GM23338 (cell line): ENCODE measurements around the gene DCPS. TPM values are rescaled to one million over a fixed set of nuclear protein-coding genes. Genes with fewer than 3 reads are reported as not detected.

Experiments
- ATAC-seq: fragments of 200-7000 bp; cut with Tn5 transposase; 3 replicates; pipeline ENCODE4 v1.9.1; 2020
- DNase-seq: peaks from one replicate; pipeline ENCODE4 v3.0.0-alpha.2; 2015; ENCODE audit warnings: low spot score
- H2AFZ ChIP-seq: fragments of 200-600 bp; sonication (generic); 2 replicates; pipeline ENCODE4 v1.8.0; 2016; ENCODE audit warnings: antibody characterized with exemption, mild to moderate bottlenecking, moderate library complexity
- H3F3A ChIP-seq: fragments of 200-600 bp; sonication (generic); replicated peaks from 2 replicates; pipeline ENCODE4 v1.8.0; 2017; ENCODE audit warnings: antibody characterized with exemption, mixed run types, low read depth
- H3K27ac ChIP-seq: fragments of 200-600 bp; sonication (generic); 2 replicates; pipeline ENCODE4 v1.6.1; 2016; ENCODE audit warnings: low read depth
- H3K27me3 ChIP-seq: fragments of 200-600 bp; sonication (generic); 2 replicates; pipeline ENCODE4 v1.8.0; 2016; ENCODE audit warnings: mild to moderate bottlenecking, mixed run types, moderate library complexity; ENCODE audit not compliant: insufficient read depth
- H3K36me3 ChIP-seq: fragments of 200-600 bp; sonication (generic); 2 replicates; pipeline ENCODE4 v1.8.0; 2016; ENCODE audit warnings: mild to moderate bottlenecking; ENCODE audit not compliant: insufficient read depth
- H3K4me1 ChIP-seq: fragments of 200-600 bp; sonication (generic); 2 replicates; pipeline ENCODE4 v1.8.0; 2016; ENCODE audit warnings: mild to moderate bottlenecking, moderate library complexity; ENCODE audit not compliant: insufficient read depth
- H3K4me2 ChIP-seq: fragments of 200-600 bp; sonication (generic); 2 replicates; pipeline ENCODE4 v1.7.1; 2017; ENCODE audit warnings: mixed run types
- H3K4me3 ChIP-seq: fragments of 200-600 bp; sonication (generic); 2 replicates; pipeline ENCODE4 v1.6.1; 2016; ENCODE audit warnings: mixed run types
- H3K79me2 ChIP-seq: fragments of 200-600 bp; sonication (generic); replicated peaks from 2 replicates; pipeline ENCODE4 v1.8.0; 2017; ENCODE audit warnings: mild to moderate bottlenecking; ENCODE audit not compliant: insufficient read depth
- H3K9me2 ChIP-seq: fragments of 200-600 bp; sonication (generic); 2 replicates; pipeline ENCODE4 v1.8.0; 2017; ENCODE audit not compliant: insufficient read depth
- H4K20me1 ChIP-seq: fragments of 200-600 bp; sonication (generic); replicated peaks from 2 replicates; pipeline ENCODE4 v1.8.0; 2017; ENCODE audit warnings: mild to moderate bottlenecking; ENCODE audit not compliant: insufficient read depth
- H3K27ac Mint-ChIP-seq: 2 replicates; pipeline ENCODE4 v1.8.0; 2020; ENCODE audit warnings: inconsistent platforms, mild to moderate bottlenecking, moderate library complexity, mixed read lengths
- H3K27me3 Mint-ChIP-seq: 3 replicates; pipeline ENCODE4 v1.8.0; 2022; ENCODE audit warnings: low read depth, mild to moderate bottlenecking, moderate library complexity, mixed read lengths, inconsistent platforms; ENCODE audit not compliant: insufficient read depth, poor library complexity
- H3K36me3 Mint-ChIP-seq: 3 replicates; pipeline ENCODE4 v1.8.0; 2021; ENCODE audit warnings: low read depth, mild to moderate bottlenecking, inconsistent platforms, moderate library complexity, mixed read lengths
- H3K4me1 Mint-ChIP-seq: 3 replicates; pipeline ENCODE4 v1.8.0; 2020; ENCODE audit warnings: mild to moderate bottlenecking, inconsistent platforms, mixed read lengths
- H3K4me3 Mint-ChIP-seq: 3 replicates; pipeline ENCODE4 v1.8.0; 2021; ENCODE audit warnings: moderate library complexity, mild to moderate bottlenecking, inconsistent platforms, mixed read lengths
- H3K9me3 Mint-ChIP-seq: 3 replicates; pipeline ENCODE4 v1.8.0; 2020; ENCODE audit warnings: moderate library complexity, mild to moderate bottlenecking, inconsistent platforms, mixed read lengths
- ETS1 ChIP-seq: IDR thresholded peaks from 2 replicates; pipeline ENCODE4 v1.6.1; 2016; ENCODE audit warnings: antibody characterized with exemption
- EZH2 ChIP-seq: fragments of 200-600 bp; sonication (generic); IDR thresholded peaks from one replicate; pipeline ENCODE4 v1.8.0; 2017; ENCODE audit warnings: antibody characterized with exemption, mild to moderate bottlenecking, low read depth; ENCODE audit not compliant: unreplicated experiment
- NANOG ChIP-seq: IDR thresholded peaks from 2 replicates; pipeline ENCODE4 v1.6.1; 2016; ENCODE audit warnings: antibody characterized with exemption, borderline replicate concordance
- POLR2AphosphoS5 ChIP-seq: IDR thresholded peaks from 2 replicates; pipeline ENCODE4 v1.6.1; 2016; ENCODE audit warnings: antibody characterized with exemption, low read depth
- REST ChIP-seq: IDR thresholded peaks from one replicate; pipeline ENCODE4 v1.6.1; 2018; ENCODE audit warnings: antibody characterized with exemption; ENCODE audit not compliant: unreplicated experiment
- STAT1 ChIP-seq: IDR thresholded peaks from one replicate; pipeline ENCODE4 v1.6.1; 2016; ENCODE audit warnings: antibody characterized with exemption; ENCODE audit not compliant: unreplicated experiment
- ZNF114 ChIP-seq: fragments of 250-450 bp; sonication (Bioruptor Pico); IDR thresholded peaks from 2 replicates; pipeline ENCODE4 v1.5.0; 2020; ENCODE audit warnings: mild to moderate bottlenecking, moderate library complexity
- polyA plus RNA-seq: library from polyadenylated mRNA; unstranded; fragments of >200 nt; fragmentation: Nextera tagmentation; extraction: Ambion mirVana; gene quantifications from 2 replicates; pipeline ENCODE4 v1.2.1, GENCODE V29; 2016
- total RNA-seq: library from RNA; depleted of rRNA; stranded (reverse); fragments of >200 nt; shearing (Covaris generic); gene quantifications from 2 replicates; pipeline ENCODE4 v1.2.3, GENCODE V29; 2014

Gene DCPS
- total and polyA plus RNA-seq, 2 experiments from 2014 or later: 26.8 to 46.4 TPM

DNA sequence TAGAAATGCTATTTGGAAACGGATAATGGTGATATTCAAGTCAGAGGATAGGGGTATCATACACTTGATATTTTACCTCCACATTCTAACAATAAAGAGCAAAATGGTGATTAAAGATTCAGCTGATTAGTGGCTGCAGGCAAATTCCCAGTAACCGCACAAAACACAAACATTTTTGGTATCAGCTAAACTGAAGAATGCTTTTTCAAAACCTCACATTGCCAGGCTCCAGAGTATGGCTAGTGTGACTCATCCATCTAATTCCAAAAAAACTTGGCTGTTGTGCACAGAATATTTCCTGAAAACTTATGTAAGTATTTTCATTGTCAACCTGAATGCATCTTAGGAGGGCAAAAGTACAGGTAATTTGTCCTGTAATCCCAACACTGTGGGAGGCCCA lies 46.1 kb upstream of the DCPS start (continued):
- TF ChIP-seq REST (no peak), ETS1 (no peak), STAT1 (no peak)

- no peaks in the 10 kb centered on the region for H3K9me3 Mint-ChIP-seq
- Histone ChIP-seq H3K27ac (no peak overlapping the region), H3K36me3 (peaks cover 55% of the 10 kb centered on the region), H3K4me2 (no peak overlapping the region), H3K4me1 (peaks cover 1% of the 10 kb centered on the region; the same call in 1 of the 2 replicates), H3K79me2 (peaks cover 6% of the 10 kb centered on the region), H4K20me1 (0 out of 2 replicates have a peak, but pooled peaks cover 11% of the 10 kb centered on the region), H3F3A (peaks cover 23% of the 10 kb centered on the region; the same call in 1 of the 2 replicates), H3K27me3 (no peaks in the 10 kb centered on the region), H3K4me3 (no peak overlapping the region), H3K9me2 (no peaks in the 10 kb centered on the region), H2AFZ (no peak overlapping the region)
- no peak overlapping the region for H3K4me3 Mint-ChIP-seq
- no peak overlapping the region for H3K27ac Mint-ChIP-seq
- TF ChIP-seq POLR2AphosphoS5 (peak; percentile 24; the same call in 1 of the 2 replicates), ZNF114 (CRISPR knock-in tag) (no peak)
- no peaks in the 10 kb centered on the region; the same call in 2 of the 3 replicates for H3K4me1 Mint-ChIP-seq
- peaks cover 74% of the 10 kb centered on the region for H3K36me3 Mint-ChIP-seq
- peaks cover 2% of the 10 kb centered on the region for H3K27me3 Mint-ChIP-seq
- no peak for ATAC-seq
- DNase-seq: no peak
Observed at GRCh38 chr11:126262216-126262615, 41.6 kb upstream of the DCPS start.

DNA sequence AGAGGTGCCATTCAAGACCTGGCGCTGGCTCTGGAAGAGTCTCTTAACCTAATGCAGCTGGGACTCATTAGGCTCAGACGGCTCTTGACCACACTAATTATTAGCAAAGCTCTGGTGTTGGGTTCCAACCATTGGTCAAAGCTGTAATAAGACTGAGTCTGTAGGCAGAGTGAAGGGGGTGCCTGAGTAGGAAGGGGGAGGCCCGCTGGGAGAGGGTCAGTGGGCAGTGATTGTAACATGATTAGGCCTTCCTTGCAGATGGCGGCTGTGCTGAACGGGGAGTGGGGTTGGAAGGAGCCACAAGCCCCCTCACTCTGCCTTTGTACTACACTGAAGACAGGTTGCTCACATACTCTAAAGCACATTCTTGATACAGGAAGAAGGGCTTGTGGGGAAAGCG lies 40.4 kb upstream of the DCPS start:
- DNase-seq (no peak), ATAC-seq (no peak)
- Mint-ChIP-seq H3K4me1 (peaks cover 4% of the 10 kb centered on the region; the same call in 2 of the 3 replicates), H3K27ac (no peak overlapping the region), H3K27me3 (peaks cover 5% of the 10 kb centered on the region), H3K36me3 (peaks cover 70% of the 10 kb centered on the region), H3K4me3 (no peak overlapping the region), H3K9me3 (no peaks in the 10 kb centered on the region)
- Histone ChIP-seq H3K27me3 (no peaks in the 10 kb centered on the region), H3K4me3 (no peak overlapping the region), H3F3A (peaks cover 27% of the 10 kb centered on the region; the same call in 1 of the 2 replicates), H3K36me3 (peaks cover 51% of the 10 kb centered on the region), H3K9me2 (no peaks in the 10 kb centered on the region), H2AFZ (no peak overlapping the region), H3K4me1 (peaks cover 9% of the 10 kb centered on the region; the same call in 1 of the 2 replicates), H4K20me1 (0 out of 2 replicates have a peak, but pooled peaks cover 11% of the 10 kb centered on the region), H3K4me2 (no peak overlapping the region), H3K27ac (no peak overlapping the region), H3K79me2 (peaks cover 18% of the 10 kb centered on the region)
- no peak for TF ChIP-seq EZH2
- TF ChIP-seq NANOG: no peak
